ENCODE results near the gene MS4A4E. TPM values are rescaled to one million over a fixed set of nuclear protein-coding genes. Genes with fewer than 3 reads are reported as not detected.
"Not testable (repeated sequence)": the region's sequence is repeated elsewhere in the genome, so short reads cannot be mapped to it uniquely, and the experiment has no call there.

Gene MS4A4E
- polyA plus RNA-seq, 1 donor (not counting 4 experiments of a cell fraction or from before 2014, with no cell fraction given) = not detected

DNA sequence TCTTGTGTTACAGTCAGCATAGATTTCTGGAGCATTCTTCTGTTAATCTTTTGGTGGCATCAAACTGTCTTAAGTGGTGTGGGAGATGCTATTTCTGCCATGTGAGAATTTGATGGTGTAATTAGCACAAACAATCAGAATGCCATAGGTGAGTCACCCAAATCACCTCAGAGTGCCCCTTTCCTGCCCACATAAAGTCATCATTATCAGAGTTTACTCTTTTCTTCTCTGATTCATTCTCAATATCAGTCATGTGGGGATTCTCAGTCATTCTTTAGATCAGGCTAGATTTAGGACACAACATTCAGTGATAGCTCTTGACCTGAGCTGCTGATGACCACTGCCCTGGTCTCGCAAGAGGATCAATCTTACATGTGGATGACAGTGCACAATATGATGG is 36.3 kb downstream of the MS4A4E start:
- no peaks in the 10 kb centered on the region for H3K4me1 ChIP-seq (ENCODE audit: control insufficient read depth, extremely low read depth, insufficient read depth, low read length)
- H3K9me1 ChIP-seq (ENCODE audit: control insufficient read depth, extremely low read depth, insufficient read depth, low read length) = no peaks in the 10 kb centered on the region
- dilution Hi-C loops (cut with MboI; ENCODE audit: extremely low pct_ligation_motif_present, low sequenced_read_pairs) = no loop called here
- no peak overlapping the region for H3K4me3 ChIP-seq (ENCODE audit: control insufficient read depth in 2 of 3, extremely low read depth in 1 of 3, insufficient read depth in 2 of 3, low read depth in 1 of 3, low read length in 3 of 3)
- H3K79me2 ChIP-seq (ENCODE audit: control insufficient read depth, insufficient read depth, low read length) = no peaks in the 10 kb centered on the region
- no peaks in the 10 kb centered on the region for H3K36me3 ChIP-seq (ENCODE audit: control insufficient read depth in 2 of 2, extremely low read depth in 1 of 2, insufficient read depth in 2 of 2, low read length in 2 of 2)
- H3K9ac ChIP-seq (ENCODE audit: control insufficient read depth, extremely low read depth, insufficient read depth, low read length) = no peak overlapping the region
- FAIRE-seq (no peak), DNase-seq (ENCODE audit: low read depth, low spot score) (no peak)
- H4K20me1 ChIP-seq (ENCODE audit: control insufficient read depth, extremely low read depth, insufficient read depth, low read length) = no peaks in the 10 kb centered on the region
- no peak overlapping the region for H3K27ac ChIP-seq (ENCODE audit: control insufficient read depth, insufficient read depth, low read length)
- H3K27me3 ChIP-seq (ENCODE audit: control insufficient read depth, extremely low read depth, insufficient read depth, low read length) = no peaks in the 10 kb centered on the region
- TF ChIP-seq EZH2 (IDR thresholded peaks at IDR 0.05; ENCODE audit: low read length) = no peak
- TF ChIP-seq, protein P1, sequence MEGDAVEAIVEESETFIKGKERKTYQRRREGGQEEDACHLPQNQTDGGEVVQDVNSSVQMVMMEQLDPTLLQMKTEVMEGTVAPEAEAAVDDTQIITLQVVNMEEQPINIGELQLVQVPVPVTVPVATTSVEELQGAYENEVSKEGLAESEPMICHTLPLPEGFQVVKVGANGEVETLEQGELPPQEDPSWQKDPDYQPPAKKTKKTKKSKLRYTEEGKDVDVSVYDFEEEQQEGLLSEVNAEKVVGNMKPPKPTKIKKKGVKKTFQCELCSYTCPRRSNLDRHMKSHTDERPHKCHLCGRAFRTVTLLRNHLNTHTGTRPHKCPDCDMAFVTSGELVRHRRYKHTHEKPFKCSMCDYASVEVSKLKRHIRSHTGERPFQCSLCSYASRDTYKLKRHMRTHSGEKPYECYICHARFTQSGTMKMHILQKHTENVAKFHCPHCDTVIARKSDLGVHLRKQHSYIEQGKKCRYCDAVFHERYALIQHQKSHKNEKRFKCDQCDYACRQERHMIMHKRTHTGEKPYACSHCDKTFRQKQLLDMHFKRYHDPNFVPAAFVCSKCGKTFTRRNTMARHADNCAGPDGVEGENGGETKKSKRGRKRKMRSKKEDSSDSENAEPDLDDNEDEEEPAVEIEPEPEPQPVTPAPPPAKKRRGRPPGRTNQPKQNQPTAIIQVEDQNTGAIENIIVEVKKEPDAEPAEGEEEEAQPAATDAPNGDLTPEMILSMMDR (optimal IDR thresholded peaks at IDR 0.05 in 1 of 3, IDR thresholded peaks at IDR 0.05 in 1 of 3, conservative IDR thresholded peaks at IDR 0.05 in 1 of 3; ENCODE audit: extremely low read depth in 1 of 3, insufficient read depth in 2 of 3, low read length in 3 of 3) = no peak
- no peak overlapping the region for H2AFZ ChIP-seq (ENCODE audit: control insufficient read depth, low read length)
- H3K9me3 ChIP-seq (ENCODE audit: control insufficient read depth, low read depth, low read length) = no peaks in the 10 kb centered on the region
- no peak overlapping the region for H3K4me2 ChIP-seq (ENCODE audit: control insufficient read depth, extremely low read depth, insufficient read depth, low read depth, low read length)

DNA sequence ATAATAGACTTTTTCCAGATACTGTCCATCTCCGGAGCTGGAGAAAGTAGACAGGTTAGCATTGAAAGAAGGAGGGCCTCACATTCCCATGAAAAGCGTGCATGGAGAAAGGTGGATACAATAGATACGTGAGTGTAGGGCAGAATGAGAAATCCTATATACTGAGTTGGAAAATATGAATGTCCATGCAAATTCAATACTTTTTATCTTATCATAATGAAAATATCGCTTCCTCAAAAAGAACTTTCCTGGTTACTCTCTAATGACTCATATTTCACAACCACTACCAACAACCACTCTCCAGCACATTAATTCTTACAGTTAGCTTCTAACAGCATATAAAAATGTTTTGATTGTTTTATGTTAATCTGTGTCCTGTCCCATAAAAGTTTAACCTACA is 38.0 kb downstream of the MS4A4E start:
- FAIRE-seq (no peak), DNase-seq (ENCODE audit: low read depth, low spot score) (no peak)
- H3K36me3 ChIP-seq (ENCODE audit: control insufficient read depth in 2 of 2, extremely low read depth in 1 of 2, insufficient read depth in 2 of 2, low read length in 2 of 2) = no peaks in the 10 kb centered on the region
- no peaks in the 10 kb centered on the region for H3K4me1 ChIP-seq (ENCODE audit: control insufficient read depth, extremely low read depth, insufficient read depth, low read length)
- no peaks in the 10 kb centered on the region for H3K9me3 ChIP-seq (ENCODE audit: control insufficient read depth, low read depth, low read length)
- H3K9ac ChIP-seq (ENCODE audit: control insufficient read depth, extremely low read depth, insufficient read depth, low read length) = no peak overlapping the region
- TF ChIP-seq, protein P1 (optimal IDR thresholded peaks at IDR 0.05 in 1 of 3, IDR thresholded peaks at IDR 0.05 in 1 of 3, conservative IDR thresholded peaks at IDR 0.05 in 1 of 3; ENCODE audit: extremely low read depth in 1 of 3, insufficient read depth in 2 of 3, low read length in 3 of 3) = no peak
- TF ChIP-seq EZH2 (IDR thresholded peaks at IDR 0.05; ENCODE audit: low read length) = no peak
- no peak overlapping the region for H2AFZ ChIP-seq (ENCODE audit: control insufficient read depth, low read length)
- no peaks in the 10 kb centered on the region for H4K20me1 ChIP-seq (ENCODE audit: control insufficient read depth, extremely low read depth, insufficient read depth, low read length)
- no peaks in the 10 kb centered on the region for H3K27me3 ChIP-seq (ENCODE audit: control insufficient read depth, extremely low read depth, insufficient read depth, low read length)
- no peak overlapping the region for H3K27ac ChIP-seq (ENCODE audit: control insufficient read depth, insufficient read depth, low read length)
- H3K79me2 ChIP-seq (ENCODE audit: control insufficient read depth, insufficient read depth, low read length) = no peaks in the 10 kb centered on the region
- H3K9me1 ChIP-seq (ENCODE audit: control insufficient read depth, extremely low read depth, insufficient read depth, low read length) = no peaks in the 10 kb centered on the region
- H3K4me3 ChIP-seq (ENCODE audit: control insufficient read depth in 2 of 3, extremely low read depth in 1 of 3, insufficient read depth in 2 of 3, low read depth in 1 of 3, low read length in 3 of 3) = no peak overlapping the region
- dilution Hi-C loops (cut with MboI; ENCODE audit: extremely low pct_ligation_motif_present, low sequenced_read_pairs) = no loop called here
- no peak overlapping the region for H3K4me2 ChIP-seq (ENCODE audit: control insufficient read depth, extremely low read depth, insufficient read depth, low read depth, low read length)

DNA sequence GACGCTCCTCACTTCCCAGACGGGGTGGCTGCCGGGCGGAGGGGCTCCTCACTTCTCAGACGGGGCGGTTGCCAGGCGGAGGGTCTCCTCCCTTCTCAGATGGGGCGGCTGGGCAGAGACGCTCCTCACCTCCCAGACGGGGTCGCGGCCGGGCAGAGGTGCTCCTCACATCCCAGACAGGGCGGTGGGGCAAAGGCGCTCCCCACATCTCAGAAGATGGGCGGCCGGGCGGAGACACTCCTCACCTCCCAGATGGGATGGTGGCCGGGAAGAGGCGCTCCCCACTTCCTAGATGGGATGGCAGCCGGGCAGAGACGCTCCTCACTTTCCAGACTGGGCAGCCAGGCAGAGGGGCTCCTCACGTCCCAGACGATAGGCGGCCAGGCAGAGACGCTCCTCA is 41.6 kb downstream of the MS4A4E start:
- H3K79me2 ChIP-seq (ENCODE audit: control insufficient read depth, insufficient read depth, low read length); H3K27me3 ChIP-seq (ENCODE audit: control insufficient read depth, extremely low read depth, insufficient read depth, low read length); H3K36me3 ChIP-seq (ENCODE audit: control insufficient read depth in 2 of 2, extremely low read depth in 1 of 2, insufficient read depth in 2 of 2, low read length in 2 of 2); H3K27ac ChIP-seq (ENCODE audit: control insufficient read depth, insufficient read depth, low read length); H3K4me2 ChIP-seq (ENCODE audit: control insufficient read depth, extremely low read depth, insufficient read depth, low read depth, low read length); H3K9me1 ChIP-seq (ENCODE audit: control insufficient read depth, extremely low read depth, insufficient read depth, low read length); H3K9me3 ChIP-seq (ENCODE audit: control insufficient read depth, low read depth, low read length); H3K9ac ChIP-seq (ENCODE audit: control insufficient read depth, extremely low read depth, insufficient read depth, low read length); dilution Hi-C loops (cut with MboI; ENCODE audit: extremely low pct_ligation_motif_present, low sequenced_read_pairs); H2AFZ ChIP-seq (ENCODE audit: control insufficient read depth, low read length); H4K20me1 ChIP-seq (ENCODE audit: control insufficient read depth, extremely low read depth, insufficient read depth, low read length); DNase-seq (ENCODE audit: low read depth, low spot score); FAIRE-seq; H3K4me3 ChIP-seq (ENCODE audit: control insufficient read depth in 2 of 3, extremely low read depth in 1 of 3, insufficient read depth in 2 of 3, low read depth in 1 of 3, low read length in 3 of 3); H3K4me1 ChIP-seq (ENCODE audit: control insufficient read depth, extremely low read depth, insufficient read depth, low read length): not testable (repeated sequence)
